Gastrocnemius medialis (tissue), 4 donors: Measurements from ENCODE around the gene PLEKHB2. TPM values are rescaled to one million over a fixed set of nuclear protein-coding genes. Genes with fewer than 3 reads are reported as not detected.
A peak's percentile ranks its signal among the peaks of the same experiment; 100 is the strongest.

Source experiments
- ATAC-seq, 2 donors: fragments of 150-250 bp; one replicate each; pipeline ENCODE4 v1.9.1; 2016
- DNase-seq, 2 donors: peaks; one replicate each; pipeline ENCODE4 v3.0.0-alpha.2; 2019
- H3K27ac ChIP-seq, 4 donors: fragments of 200-600 bp; sonication (generic); 1 replicate in 1 of 4; 2 replicates in 3 of 4; pipeline ENCODE4 v1.5.1; 2016 to 2018; ENCODE audit warnings: mild to moderate bottlenecking in 2 of 4, moderate library complexity in 1 of 4
- H3K27me3 ChIP-seq, 3 donors: fragments of 200-600 bp; sonication (generic) in 2 of 3; 1 replicate in 1 of 3; 2 replicates in 2 of 3; pipeline versions ENCODE4 v1.5.1 to v1.6.0; 2016 to 2019; ENCODE audit warnings: mild to moderate bottlenecking in 1 of 3, moderate library complexity in 1 of 3
- H3K36me3 ChIP-seq, 2 donors: fragments of 200-600 bp; sonication (generic) in 1 of 2; one replicate each; pipeline ENCODE4 v1.5.1; 2017 to 2018
- H3K4me1 ChIP-seq, 2 donors: fragments of 200-600 bp; sonication (generic) in 1 of 2; one replicate each; pipeline ENCODE4 v1.5.1; 2016 to 2017; ENCODE audit warnings: mild to moderate bottlenecking in 2 of 2
- H3K4me3 ChIP-seq, 4 donors: fragments of 200-600 bp; sonication (generic) in 3 of 4; 1 replicate in 1 of 4; 2 replicates in 3 of 4; pipeline ENCODE4 v1.5.1; 2016 to 2019; ENCODE audit warnings: mild to moderate bottlenecking in 2 of 4
- H3K9me3 ChIP-seq, 3 donors: fragments of 200-600 bp; sonication (generic) in 2 of 3; 1 replicate in 1 of 3; 2 replicates in 2 of 3; pipeline ENCODE4 v1.5.1; 2016 to 2019
- CTCF ChIP-seq, 5 experiments: fragments of 450-650 bp in 3 of 5; fragments of 200-600 bp in 2 of 5; sonication (generic) in 2 of 5; IDR thresholded peaks in 4 of 5; conservative IDR thresholded peaks in 1 of 5; 1 replicate in 4 of 5; 2 replicates in 1 of 5; pipeline ENCODE4 v1.5.1; 2016 to 2019; ENCODE audit warnings: antibody characterized with exemption in 5 of 5, mild to moderate bottlenecking in 3 of 5, moderate library complexity in 3 of 5
- POLR2A ChIP-seq, 2 donors: fragments of 450-650 bp; IDR thresholded peaks; one replicate each; pipeline ENCODE4 v1.6.1; 2017; ENCODE audit warnings: antibody characterized with exemption in 2 of 2, mild to moderate bottlenecking in 2 of 2, moderate library complexity in 2 of 2
- in situ Hi-C, 4 donors: fragments of 200-750 bp; cut with MboI; loops; one replicate each; pipeline versions ENCODE4 v1.15.0 to v1.8.0; 2017; ENCODE audit warnings: low sequenced_read_pairs in 4 of 4
- intact Hi-C: fragments of 100-400 bp; cut with DNase I; formaldehyde crosslinking; loops from one replicate; pipeline ENCODE4 v1.15.1; 2023; ENCODE audit warnings: low total_unique reads
- total RNA-seq, 4 donors: library from RNA; depleted of rRNA; stranded (reverse); fragments of >200 nt; gene quantifications; one replicate each; pipeline versions ENCODE4 v1.1.0 to v1.2.3, GENCODE V29; 2016

The PLEKHB2 gene
- total RNA-seq, 4 donors from 2014 or later: 24.0 to 105 (median 68.3) TPM

DNA sequence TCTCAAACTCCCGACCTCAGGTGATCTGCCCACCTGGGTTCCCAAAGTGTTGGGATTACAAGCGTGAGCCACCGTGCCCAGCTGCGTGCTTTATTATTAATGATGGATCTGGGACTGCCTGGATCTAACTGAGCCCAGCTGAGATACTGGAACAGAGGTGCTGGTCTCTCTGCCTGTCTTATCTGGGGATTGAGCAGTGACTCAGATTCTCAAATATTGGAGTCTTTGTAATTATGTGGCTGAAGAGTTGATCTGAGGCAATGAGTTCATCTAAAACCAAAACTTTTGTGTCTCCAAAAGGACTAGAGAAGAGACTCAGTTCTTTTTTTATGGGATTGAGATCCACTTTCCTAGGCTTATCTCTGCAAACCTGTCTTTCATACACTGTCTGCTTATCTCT is 16.3 kb downstream of the PLEKHB2 start:
- intact Hi-C loops: no loop called here
- DNase-seq (no peak), ATAC-seq (no peak)
- in situ Hi-C loops: no loop called here
- TF ChIP-seq CTCF (IDR thresholded peaks at IDR 0.05 in 4 of 5, conservative IDR thresholded peaks at IDR 0.05 in 1 of 5) (no peak), POLR2A (IDR thresholded peaks at IDR 0.05) (no peak)
- Histone ChIP-seq H3K9me3 (no peaks in the 10 kb centered on the region), H3K4me1 (peaks cover 41 to 43% of the 10 kb centered on the region in 2 donors), H3K36me3 (no peaks in the 10 kb centered on the region), H3K4me3 (no peak overlapping the region), H3K27me3 (no peaks in the 10 kb centered on the region), H3K27ac (peak overlapping the region; percentile 48 to 90 (median 84))

- no peaks in the 10 kb centered on the region for H3K27me3 ChIP-seq
- peak; percentile 61 to 68 for DNase-seq
- TF ChIP-seq POLR2A (IDR thresholded peaks at IDR 0.05): no peak
- no peak for TF ChIP-seq CTCF (IDR thresholded peaks at IDR 0.05 in 4 of 5, conservative IDR thresholded peaks at IDR 0.05 in 1 of 5)
- peak overlapping the region; percentile 48 to 90 (median 84) for H3K27ac ChIP-seq
- no peaks in the 10 kb centered on the region for H3K9me3 ChIP-seq
- H3K36me3 ChIP-seq: peaks cover 0 to 8% of the 10 kb centered on the region in 2 donors
- H3K4me1 ChIP-seq: peaks cover 46 to 48% of the 10 kb centered on the region in 2 donors
- ATAC-seq: peak; percentile 88
- intact Hi-C loops: loop anchor here (2.0 kb wide), 1 partner anchor 18 kb away; the partner anchor contains the start of gene PLEKHB2
- no peak overlapping the region for H3K4me3 ChIP-seq
- in situ Hi-C loops: no loop called here
These were observed 17.4 kb downstream of the PLEKHB2 start for GRCh38 chr2:131122496-131122895.

- in situ Hi-C loops (no loop called here), intact Hi-C loops (loop anchor here (2.0 kb wide), 1 partner anchor 18 kb away; the partner anchor contains the start of gene PLEKHB2)
- H3K27ac ChIP-seq: peak overlapping the region; percentile 48 to 90 (median 84)
- peak; percentile 67 to 69 for DNase-seq
- H3K4me1 ChIP-seq: peaks cover 45 to 46% of the 10 kb centered on the region in 2 donors
- no peak overlapping the region for H3K4me3 ChIP-seq
- TF ChIP-seq POLR2A (IDR thresholded peaks at IDR 0.05): no peak
- no peak for TF ChIP-seq CTCF (IDR thresholded peaks at IDR 0.05 in 4 of 5, conservative IDR thresholded peaks at IDR 0.05 in 1 of 5)
- peaks cover 0 to 15% of the 10 kb centered on the region in 2 donors for H3K36me3 ChIP-seq
- no peaks in the 10 kb centered on the region for H3K9me3 ChIP-seq
- no peaks in the 10 kb centered on the region for H3K27me3 ChIP-seq
- peak; percentile 48 to 67 for ATAC-seq
These were observed 18.1 kb downstream of the PLEKHB2 start for GRCh38 chr2:131123192-131123591.

DNA sequence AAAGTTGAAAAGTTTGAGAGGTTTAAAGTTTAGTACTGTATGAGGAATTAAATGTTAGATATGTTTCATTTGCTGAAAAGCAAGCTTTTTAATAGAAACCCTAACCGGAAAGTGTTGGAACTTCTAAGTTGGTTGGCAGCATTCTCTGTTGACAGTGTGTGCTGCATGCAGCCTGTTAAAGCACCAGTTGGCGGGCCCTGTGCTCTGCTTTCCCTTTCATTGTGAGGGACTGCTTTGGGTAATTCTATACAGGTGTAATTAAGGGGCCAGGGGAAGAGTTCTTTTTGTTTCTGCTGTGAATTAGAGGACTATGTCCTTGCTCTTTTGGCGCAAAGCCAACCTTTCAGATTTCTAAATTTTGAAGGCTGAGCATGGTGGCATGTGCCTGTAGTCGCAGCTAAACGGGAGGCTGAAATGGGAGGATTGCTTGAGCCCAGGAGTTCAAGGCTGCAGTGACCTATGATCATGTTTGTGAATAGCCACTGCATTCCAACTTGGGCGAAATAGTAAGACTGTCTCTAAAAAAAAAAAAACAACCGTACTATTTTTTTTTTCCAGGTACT is 20.1 kb downstream of the PLEKHB2 start:
- H3K27ac ChIP-seq: peak overlapping the region in 3 of 4 donors; percentile 82 to 90 (median 86)
- intact Hi-C loops: no loop called here
- in situ Hi-C loops: no loop called here
- DNase-seq: peak in 1 of 2 donors; percentile 22
- no peak for TF ChIP-seq CTCF (IDR thresholded peaks at IDR 0.05 in 4 of 5, conservative IDR thresholded peaks at IDR 0.05 in 1 of 5)
- no peak for TF ChIP-seq POLR2A (IDR thresholded peaks at IDR 0.05)
- H3K27me3 ChIP-seq: no peaks in the 10 kb centered on the region
- H3K4me3 ChIP-seq: no peak overlapping the region
- peaks cover 0 to 32% of the 10 kb centered on the region in 2 donors for H3K36me3 ChIP-seq
- peaks cover 37 to 38% of the 10 kb centered on the region in 2 donors for H3K4me1 ChIP-seq
- ATAC-seq: peak in 1 of 2 donors; percentile 14
- no peaks in the 10 kb centered on the region for H3K9me3 ChIP-seq
